GM21576 (cell line): ENCODE measurements around the gene KRTAP4-3.
"Not testable (repeated sequence)": the region's sequence is repeated elsewhere in the genome, so short reads cannot be mapped to it uniquely, and the experiment has no call there.

ENCODE experiments used
- ATAC-seq: cut with Tn5 transposase; IDR thresholded peaks from one replicate; pipeline ENCODE4 v1.9.1; 2021; ENCODE audit warnings: mild to moderate bottlenecking, moderate library complexity; ENCODE audit not compliant: unreplicated experiment

Gene KRTAP4-3

DNA sequence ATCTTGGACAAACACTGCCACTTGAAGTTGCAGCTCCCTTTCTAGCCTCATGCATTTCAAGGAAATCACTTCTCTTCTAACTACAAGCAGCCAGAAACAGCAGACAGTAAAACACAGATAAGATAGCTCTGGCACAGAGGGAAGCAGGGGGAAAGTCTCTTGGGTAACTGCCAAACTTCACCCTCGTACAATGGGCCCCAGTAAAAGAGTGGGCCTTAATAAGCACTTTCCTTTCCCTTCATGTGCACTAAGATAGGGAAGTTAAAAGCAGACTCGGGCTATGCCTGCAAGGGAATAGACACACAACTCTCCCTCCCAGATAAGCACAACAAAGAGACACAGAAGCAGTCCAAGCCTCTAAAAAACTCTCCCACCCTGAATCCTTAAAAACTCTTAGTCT is 14.2 kb downstream of the KRTAP4-3 start:
- no peak for ATAC-seq

DNA sequence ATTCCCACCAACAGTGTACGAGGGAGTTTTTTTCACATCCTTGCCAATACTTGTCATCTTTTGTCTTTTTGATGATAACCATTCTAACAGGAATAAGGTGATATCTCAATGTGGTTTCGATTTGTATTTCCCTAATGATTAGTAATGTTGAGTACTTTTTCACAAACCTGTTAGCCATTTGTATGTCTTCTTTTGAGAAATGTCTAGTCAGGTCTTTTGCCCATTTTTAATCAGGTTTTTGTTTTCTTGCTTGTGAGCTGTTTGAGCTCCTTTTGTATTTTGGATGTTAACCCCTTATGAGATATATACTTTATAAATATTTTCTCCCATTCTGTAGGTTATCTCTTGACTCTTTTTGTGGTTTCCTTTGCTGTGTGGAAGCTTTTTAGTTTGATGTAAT is 16.5 kb downstream of the KRTAP4-3 start:
- ATAC-seq = no peak

DNA sequence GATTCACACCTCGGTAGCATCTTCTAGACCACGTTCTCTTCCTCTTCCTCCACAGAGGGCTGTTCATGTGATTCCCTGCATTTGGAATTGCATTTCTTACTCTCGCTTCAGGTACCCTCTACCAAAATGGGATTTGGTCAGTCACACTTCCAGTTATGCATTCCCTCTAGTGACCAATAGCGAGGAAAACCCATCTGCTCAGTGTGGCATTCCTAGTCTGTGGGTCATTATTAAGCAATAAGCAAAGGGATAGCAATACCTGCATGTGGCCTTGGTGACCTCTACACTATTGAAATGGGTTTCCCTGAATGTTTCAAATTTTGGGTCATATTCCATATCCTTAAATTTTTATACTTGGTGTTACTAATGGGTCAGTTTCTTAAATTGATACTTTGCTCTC is 18.0 kb downstream of the KRTAP4-3 start:
- ATAC-seq = no peak

DNA sequence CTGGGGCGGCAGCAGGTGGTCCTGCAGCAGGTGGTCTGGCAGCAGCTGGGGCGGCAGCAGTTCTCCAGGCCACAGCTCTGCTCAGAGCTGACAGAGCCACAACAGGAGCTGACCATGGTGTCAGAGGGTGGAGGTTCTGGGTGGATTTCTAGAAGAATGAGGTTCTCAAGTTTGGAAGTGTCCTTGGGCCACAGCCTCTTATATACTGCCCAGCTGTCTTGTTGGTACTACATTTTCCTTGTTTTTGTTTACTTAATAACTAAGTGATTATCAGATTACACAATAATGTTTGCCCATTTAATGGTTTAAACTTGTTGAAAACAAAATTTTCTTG is 18.4 kb downstream of the KRTAP4-3 start, which contains the start of gene KRTAP4-5:
Gene KRTAP4-5 (minus strand): TSS at position 174 of the 334 bp plus-strand sequence. CDS start 58 bp downstream, at position 116.
- ATAC-seq = no peak

DNA sequence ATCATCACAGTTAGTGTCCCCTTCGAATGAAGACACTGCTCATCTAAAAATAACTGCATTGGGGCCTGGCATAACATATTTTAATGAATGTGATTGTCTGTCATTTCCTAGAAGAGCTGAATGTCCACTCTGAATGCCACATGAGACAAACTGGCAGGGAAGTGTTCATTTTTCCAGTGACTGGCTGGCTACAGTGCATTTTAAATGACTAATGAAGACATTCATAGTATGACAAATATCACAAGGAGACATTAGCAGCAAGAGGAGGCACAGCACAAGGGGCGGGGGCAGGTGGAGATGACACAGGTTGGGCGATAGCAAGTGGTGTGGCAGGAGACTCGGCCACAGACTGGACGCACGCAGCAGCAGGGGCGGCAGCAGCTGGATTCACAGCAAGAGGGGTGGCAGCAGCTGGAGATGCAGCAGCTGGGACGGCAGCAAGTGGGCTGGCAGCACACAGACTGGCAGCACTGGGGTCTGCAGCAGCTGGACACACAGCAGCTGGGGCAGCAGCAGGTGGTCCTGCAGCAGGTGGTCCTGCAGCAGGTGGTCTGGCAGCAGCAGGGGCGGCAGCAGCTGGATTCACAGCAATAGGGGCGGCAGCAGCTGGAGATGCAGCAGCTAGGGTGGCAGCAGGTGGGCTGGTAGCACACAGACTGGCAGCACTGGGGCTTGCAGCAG is 18.9 kb downstream of the KRTAP4-3 start:
- not testable (repeated sequence) for ATAC-seq

DNA sequence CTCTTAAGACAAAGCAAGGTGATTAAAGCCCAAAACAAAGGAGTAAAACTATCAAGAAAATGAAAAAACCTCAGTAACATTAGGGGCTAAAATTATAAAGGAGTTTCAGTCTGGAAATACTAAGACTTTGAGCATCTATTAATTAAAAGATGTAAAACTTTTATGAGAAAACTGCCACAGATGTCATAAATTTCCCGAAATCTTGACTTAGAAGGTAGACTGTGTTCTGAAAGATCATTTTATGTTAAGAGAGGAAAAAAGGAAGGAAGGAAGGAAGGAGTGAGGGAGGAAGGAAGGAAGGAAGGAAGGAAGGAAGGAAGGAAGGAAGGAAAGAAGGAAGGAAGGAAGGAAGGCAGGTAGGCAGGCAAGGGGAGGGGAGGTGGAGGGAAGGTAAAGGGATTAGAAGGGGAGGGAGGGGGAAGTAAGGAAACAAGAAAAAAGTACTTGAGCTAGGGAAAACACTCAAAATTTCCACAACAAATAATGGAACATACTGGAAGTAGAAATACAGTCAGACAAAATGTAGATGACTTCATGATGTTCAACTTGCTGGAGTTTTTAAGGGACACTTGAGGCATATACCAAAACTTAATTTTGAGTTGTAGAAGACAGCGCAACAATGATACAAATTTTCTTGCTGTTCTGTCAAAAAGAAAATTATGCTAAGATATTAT is 20.4 kb downstream of the KRTAP4-3 start:
- no peak for ATAC-seq

DNA sequence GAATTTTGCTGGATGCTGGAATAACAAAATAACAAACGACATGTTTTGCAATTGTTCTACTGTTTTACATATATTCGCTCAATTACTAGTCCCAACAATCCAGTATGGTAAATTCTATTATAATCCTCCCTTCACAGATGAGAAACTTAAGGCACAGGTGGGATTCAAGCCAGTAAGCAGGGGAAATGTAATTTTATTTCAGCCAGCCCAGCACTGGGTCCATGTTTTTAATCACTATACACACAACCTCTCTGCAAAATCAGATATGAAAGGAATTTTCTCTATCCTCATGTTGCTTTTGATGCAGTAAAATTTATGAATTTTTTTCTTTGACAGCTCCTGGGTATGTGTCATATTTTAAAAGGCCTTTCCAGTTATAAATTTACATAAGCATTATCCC is 22.8 kb downstream of the KRTAP4-3 start:
- no peak for ATAC-seq

DNA sequence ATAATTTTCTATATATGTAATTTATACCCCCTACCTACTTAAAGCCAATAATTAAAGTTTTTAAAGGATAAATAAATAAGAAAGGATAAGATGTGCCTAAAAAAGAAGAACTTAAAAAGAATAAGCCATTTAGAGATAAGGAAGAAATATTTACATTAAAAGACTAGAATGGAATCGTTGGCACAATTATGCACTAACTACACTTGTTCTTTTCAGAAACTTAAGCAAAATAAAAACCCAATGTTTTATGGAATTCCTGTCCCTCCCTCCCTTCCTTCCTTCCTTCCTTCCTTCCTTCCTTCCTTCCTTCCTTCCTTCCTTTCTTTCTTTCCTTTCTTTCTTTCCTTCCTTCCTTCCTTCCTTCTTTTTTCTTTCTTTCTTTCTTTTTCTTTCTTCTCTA is 23.2 kb downstream of the KRTAP4-3 start:
- ATAC-seq = no peak

DNA sequence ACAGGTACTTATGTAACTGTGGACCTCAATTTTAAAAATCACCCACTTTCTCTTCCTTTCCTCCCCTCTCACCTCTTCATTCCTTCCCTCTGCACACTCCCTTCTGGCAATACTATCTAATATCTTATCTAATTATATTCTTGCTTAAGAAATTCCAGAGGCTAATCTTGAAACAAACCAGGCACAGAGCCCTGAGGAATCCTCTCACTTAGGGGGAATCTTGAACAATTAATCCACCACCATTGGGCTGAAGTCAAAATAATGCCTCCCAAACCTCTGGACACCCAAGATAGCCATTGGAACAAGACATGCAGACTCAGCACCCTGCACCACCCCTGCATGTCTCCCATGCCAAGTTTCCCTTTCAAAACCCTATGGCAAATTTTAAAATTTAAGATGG is 26.7 kb downstream of the KRTAP4-3 start:
- no peak for ATAC-seq

DNA sequence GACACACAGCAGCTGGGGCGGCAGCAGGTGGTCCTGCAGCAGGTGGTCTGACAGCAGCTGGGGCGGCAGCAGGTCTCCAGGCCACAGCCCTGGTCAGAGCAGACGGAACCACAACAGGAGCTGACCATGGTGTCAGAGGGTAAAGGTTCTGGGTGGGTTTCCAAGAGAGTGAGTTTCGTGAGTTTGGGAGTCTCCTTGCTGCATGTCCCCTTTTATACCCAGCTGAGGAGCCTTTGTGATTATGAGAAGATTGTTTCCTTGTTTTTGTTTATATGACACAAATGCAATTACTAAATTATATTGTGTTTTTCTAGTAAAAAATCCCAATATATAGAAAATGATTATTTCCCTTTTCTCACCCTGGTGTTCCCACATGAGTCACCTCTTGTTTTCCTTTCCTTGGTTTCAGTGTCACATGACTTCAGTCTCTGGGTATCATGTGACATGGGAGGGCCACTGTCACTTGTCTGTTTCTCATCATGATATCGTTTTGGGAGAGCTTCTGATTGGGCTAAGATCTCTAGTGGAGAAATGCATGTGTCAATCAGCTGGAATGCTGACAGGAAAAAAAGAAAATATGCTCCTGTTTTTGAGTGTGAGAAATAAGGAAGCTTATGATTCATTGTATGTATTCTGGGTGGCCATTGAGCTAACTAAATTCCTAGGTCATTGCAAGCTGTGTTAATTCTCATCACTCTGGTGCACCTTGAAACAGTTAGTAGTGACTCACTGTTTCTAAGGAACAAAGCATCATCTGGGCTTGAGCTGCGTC is 27.5 kb downstream of the KRTAP4-3 start, which contains the start of gene KRTAP4-6:
Gene KRTAP4-6 (minus strand): TSS at position 185 of the 772 bp plus-strand sequence. CDS start 57 bp downstream, at position 128.
- no peak for ATAC-seq

DNA sequence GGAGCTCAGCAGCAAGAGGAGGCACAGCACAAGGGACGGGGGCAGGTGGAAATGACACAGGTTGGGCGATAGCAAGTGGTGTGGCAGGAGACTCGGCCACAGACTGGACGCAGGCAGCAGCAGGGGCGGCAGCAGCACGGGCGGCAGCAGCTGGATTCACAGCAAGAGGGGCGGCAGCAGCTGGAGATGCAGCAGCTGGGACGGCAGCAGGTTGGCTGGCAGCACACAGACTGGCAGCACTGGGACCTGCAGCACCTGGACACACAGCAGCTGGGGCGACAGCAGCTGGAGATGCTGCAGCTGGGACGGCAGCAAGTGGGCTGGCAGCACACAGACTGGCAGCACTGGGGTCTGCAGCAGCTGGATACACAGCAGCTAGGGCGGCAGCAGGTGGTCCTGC is 28.2 kb downstream of the KRTAP4-3 start:
- ATAC-seq = not testable (repeated sequence)

DNA sequence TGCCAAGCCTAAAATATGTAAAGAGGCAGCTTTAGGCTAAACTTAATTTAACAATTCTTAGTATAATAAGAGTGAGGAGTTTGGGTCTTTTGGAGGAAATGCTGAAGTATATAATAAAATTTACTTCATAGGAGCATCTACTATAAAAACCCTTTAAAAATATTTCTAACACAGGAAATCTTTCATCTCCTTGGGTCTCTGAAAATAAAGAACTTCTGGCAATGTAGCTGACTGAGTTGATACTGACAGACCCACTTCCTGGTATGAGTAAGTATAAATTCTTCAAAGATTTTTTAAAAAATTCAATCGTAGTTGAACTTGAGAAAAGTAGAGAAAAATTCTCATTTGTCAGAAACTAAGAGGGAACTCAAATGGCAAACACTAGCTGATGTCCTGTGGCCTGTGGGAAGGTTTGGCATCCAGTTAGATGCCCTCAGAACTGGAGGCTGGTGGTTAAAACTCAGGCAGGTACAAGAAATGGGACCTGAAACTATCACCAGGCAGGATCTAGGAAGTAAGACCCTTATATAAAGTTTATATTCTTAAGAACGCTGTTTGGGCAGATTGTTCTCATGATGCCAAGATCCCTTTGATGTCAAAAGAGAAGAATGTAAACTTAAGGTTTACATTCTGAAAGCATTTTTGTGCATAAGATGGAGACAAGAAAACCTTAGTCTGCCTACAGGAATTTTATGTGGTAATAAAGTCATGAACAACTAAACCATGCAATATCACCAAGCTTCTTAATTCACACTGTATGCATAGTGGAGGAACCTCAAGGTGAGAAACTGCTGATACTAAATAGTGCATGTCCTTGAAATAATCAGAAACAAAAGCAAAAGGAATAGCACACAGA is 33.9 kb downstream of the KRTAP4-3 start:
- ATAC-seq = no peak

DNA sequence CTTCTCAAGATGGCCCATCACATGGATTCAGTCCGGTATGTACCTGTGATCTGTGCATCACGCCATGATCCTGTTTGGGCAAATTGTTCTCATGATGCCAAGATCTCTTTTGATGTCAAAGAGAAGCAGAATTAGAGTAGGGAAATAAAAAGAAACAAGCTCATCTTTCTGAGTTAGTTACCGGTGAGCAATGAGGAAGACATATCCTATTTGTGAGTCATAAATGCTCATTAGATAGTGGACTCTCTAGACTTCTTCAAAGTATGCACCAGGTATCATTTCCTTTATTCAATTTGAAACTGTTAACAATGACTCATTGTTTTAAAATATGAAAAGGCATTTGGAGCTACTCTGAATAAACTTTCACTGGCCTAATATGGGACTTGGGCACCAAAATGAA is 36.0 kb downstream of the KRTAP4-3 start:
- ATAC-seq = no peak

DNA sequence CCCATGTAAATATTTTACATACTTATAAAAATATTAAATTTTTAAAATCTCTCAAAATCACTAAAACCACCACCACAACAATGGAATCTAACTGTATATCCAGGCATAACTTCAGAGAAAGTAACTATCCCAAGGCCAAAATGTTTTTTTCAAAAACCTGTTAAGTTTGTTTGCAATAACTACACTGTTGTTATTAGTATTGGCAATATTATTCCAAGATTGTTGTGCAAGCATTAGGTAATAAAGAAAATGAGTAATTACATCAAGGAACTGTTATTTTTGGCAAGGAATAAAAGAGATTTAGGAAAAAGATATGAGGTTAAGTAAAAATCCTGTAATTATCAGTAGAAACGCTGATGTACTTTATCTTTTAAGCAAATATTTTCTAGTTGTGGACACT is 40.6 kb downstream of the KRTAP4-3 start:
- no peak for ATAC-seq

DNA sequence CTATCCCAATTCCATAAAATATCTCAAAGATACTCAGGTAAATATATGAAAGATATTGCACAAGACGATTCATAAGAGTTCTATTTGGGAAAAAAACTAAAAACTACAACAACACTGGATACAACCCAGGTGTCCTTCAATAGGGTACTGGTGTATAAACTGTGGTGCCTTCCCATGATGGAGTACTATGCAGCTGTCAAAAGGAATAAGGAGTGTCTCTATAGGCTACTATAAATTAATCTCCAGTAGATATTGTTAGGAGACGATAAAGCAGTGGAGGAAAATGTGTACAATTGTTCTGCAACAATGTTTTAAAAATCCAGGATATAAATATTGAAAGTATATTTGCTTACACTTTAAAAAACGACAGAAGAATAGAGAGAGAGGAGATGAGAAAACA is 41.6 kb downstream of the KRTAP4-3 start:
- ATAC-seq = no peak

DNA sequence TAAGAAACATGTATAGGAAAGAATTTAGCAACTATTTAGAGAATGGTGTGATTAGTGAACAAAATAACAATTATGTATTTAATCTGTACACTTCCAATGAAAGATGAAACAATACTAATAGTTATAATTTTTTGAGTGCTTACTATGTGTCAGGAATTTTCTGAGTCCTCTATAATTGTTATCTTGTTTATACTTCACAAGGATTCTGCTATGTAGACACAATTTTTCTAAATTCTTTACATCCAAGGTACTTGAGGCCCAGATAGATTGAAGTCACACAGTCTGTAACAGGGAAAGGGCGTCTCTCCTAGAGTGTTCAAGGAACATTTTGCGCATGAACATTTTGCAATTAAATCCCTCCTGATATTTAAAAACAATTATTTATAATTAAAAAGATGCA is 43.0 kb downstream of the KRTAP4-3 start:
- no peak for ATAC-seq

DNA sequence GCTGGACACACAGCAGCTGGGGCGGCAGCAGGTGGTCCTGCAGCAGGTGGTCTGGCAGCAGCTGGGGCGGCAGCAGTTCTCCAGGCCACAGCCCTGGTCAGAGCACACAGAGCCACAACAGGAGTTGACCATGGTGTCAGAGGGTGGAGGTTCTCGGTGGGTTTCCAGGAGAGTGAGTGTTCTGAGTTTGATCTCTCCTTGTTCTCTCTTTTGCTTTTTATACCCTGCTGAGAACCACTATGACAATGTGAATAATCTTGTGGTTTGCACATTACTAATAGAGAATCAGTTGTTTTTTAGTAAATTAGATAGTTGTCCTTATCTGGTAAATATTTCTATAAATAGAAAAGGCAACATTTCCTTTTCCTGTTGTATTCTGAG is 44.0 kb downstream of the KRTAP4-3 start, which contains the start of gene KRTAP4-12:
Gene KRTAP4-12 (minus strand): TSS at position 192 of the 381 bp plus-strand sequence. CDS start 60 bp downstream, at position 132.
- not testable (repeated sequence) for ATAC-seq

DNA sequence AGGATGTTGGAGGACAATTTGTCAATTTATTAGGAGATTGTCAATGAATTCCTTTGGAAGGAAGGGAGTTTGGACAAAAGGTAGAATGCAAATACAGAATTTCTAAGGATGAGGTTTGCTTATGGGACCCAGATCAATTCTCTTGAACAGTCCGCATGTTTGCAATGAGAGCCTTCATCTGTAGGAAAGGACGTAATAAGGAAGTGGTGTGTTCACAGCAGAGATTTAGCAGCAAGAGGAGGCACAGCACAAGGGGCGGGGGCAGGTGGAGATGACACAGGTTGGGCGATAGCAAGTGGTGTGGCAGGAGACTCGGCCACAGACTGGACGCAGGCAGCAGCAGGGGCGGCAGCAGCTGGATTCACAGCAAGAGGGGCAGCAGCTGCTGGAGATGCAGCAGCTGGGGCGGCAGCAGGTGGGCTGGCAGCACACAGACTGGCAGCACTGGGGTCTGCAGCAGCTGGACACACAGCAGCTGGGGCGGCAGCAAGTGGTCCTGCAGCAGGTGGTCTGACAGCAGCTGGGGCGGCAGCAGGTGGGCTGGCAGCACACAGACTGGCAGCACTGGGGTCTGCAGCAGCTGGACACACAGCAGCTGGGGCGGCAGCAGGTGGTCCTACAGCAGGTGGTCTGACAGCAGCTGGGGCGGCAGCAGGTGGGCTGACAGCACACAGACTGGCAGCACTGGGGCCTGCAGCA is 44.6 kb downstream of the KRTAP4-3 start:
- not testable (repeated sequence) for ATAC-seq

DNA sequence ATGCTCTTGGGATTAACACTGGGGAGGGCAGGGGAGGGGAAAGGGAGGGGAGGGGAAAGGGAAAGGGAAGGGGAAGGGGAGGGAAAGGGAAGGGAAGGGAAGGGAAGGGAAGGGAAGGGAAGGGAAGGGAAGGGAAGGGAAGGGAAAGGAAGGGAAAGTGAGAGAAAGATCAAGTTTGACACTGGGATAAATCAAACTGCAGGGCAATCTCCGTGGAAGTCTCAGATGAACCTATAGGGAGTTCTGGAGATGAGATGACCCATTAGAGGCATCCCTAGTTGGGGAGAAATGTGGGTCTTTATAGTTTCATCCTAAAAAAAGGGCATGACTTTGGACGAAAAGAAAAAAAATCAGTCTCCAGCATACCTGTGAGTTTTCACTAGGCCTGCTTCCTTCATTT is 46.3 kb downstream of the KRTAP4-3 start:
- ATAC-seq = no peak
